Pancreas (tissue), 10 donors: ENCODE data around the gene NRG4. TPM values are rescaled to one million over a fixed set of nuclear protein-coding genes. Genes with fewer than 3 reads are reported as not detected.
A peak's percentile ranks its signal among the peaks of the same experiment; 100 is the strongest.
"Not testable (repeated sequence)": the region's sequence is repeated elsewhere in the genome, so short reads cannot be mapped to it uniquely, and the experiment has no call there.

Experiments
- ATAC-seq, 4 donors: fragments of 200-7000 bp; cut with Tn5 transposase; one replicate each; pipeline versions ENCODE4 v1.8.0 to v1.9.1; 2020; ENCODE audit warnings: mild to moderate bottlenecking in 4 of 4, moderate library complexity in 4 of 4
- DNase-seq, 6 donors: peaks; one replicate each; pipeline ENCODE4 v3.0.0-alpha.2; 2020
- FAIRE-seq: peaks from 2 replicates; lab custom pipeline; 2012; peaks lifted over from hg19 to GRCh38; lab: Jason Lieb, UNC
- H3K27ac ChIP-seq, 4 donors: fragments of 200-600 bp; sonication (generic); 1 replicate in 3 of 4; 2 replicates in 1 of 4; pipeline versions ENCODE4 v1.5.0 to v1.8.0; 2020
- H3K27me3 ChIP-seq, 4 donors: fragments of 200-600 bp; one replicate each; pipeline ENCODE4 v1.8.0; 2021
- H3K36me3 ChIP-seq, 3 donors: fragments of 200-600 bp; sonication (generic) in 1 of 3; one replicate each; pipeline versions ENCODE4 v1.5.0 to v1.8.0; 2020 to 2021
- H3K4me1 ChIP-seq, 3 donors: fragments of 200-600 bp; one replicate each; pipeline ENCODE4 v1.8.0; 2021
- H3K4me3 ChIP-seq, 4 donors: fragments of 200-600 bp; sonication (generic) in 2 of 4; one replicate each; pipeline versions ENCODE4 v1.5.0 to v1.8.0; 2020 to 2021
- H3K9me3 ChIP-seq, 4 donors: fragments of 200-600 bp; one replicate each; pipeline ENCODE4 v1.8.0; 2021
- WGBS, 2 donors: extraction: QIAGEN DNeasy Blood & Tissue Kit; methylation state at CpG; one replicate each; pipeline ENCODE4 v1.1.7; 2013; 5-methylcytosine and 5-hydroxymethylcytosine counted together
- intact Hi-C, 3 donors: fragments of 100-400 bp; cut with DNase I; formaldehyde crosslinking; loops; one replicate each; pipeline versions ENCODE4 v1.11.1 to v1.14.2; 2022
- polyA plus RNA-seq, 2 donors: library from polyadenylated mRNA; stranded (reverse); fragments of 200-250 nt; gene quantifications; one replicate each; pipeline ENCODE4 v1.2.3, GENCODE V29; 2013
- total RNA-seq, 6 donors: library from RNA; stranded (reverse); fragmentation: NEBNext Ultra II Directional in 4 of 6; extraction: Animal tissue kit (Norgen Biotek cat#: 25700) in 4 of 6; gene quantifications; one replicate each; pipeline versions ENCODE4 v1.2.1 to v1.2.4, GENCODE V29; 2021 to 2023
- TF ChIP-seq, protein P1 (sequence below), 4 donors: fragments of 200-600 bp; sonication (generic) in 3 of 4; IDR thresholded peaks; one replicate each; pipeline versions ENCODE4 v1.5.0 to v1.8.0; 2021; ENCODE audit warnings: antibody characterized with exemption in 4 of 4
- donor health status: healthy with polysubstance abuse.
- donor health status: DM: no; HTN: no; CAD: no; lungs with moderate emphysema.
- donor health status: DM: no; HTN: no; CAD: no.
- donor health status: control.
- donor health status: control.
- donor health status: Bipolar disorder and iron deficiency.
- donor health status: DM: yes; HTN: yes; CAD: no.
- donor health status: DM: no; HTN: no; CAD: no.
- donor health status: DM: no; HTN: no; CAD: no.
- donor health status: DM: yes; HTN: yes; CAD: no.

Gene NRG4
- total and polyA plus RNA-seq, 8 donors: 6.0 to 50.1 (median 27.8) TPM

DNA sequence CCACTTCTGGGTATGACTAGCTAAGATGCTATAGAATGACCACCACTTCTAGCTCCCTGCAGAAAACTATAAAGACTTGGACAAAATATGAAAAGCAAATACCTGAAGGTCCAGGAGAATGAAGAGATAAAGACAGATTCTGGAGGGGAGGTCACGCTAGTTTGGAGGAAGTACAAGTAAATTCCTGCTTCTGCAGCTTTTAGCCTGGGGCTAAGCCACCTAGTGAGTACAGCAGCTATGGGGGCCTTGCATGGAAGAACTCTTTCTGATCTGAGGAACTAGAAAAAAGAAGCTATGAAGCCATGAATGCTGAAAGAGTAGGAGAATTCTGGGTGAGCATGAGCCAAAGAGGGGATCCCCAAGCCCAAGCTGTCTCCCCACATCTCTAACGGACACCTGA is 29.8 kb downstream of the NRG4 start:
- no peaks in the 10 kb centered on the region for H3K9me3 ChIP-seq
- intact Hi-C loops: no loop called here
- ATAC-seq (no peak), FAIRE-seq (no peak), DNase-seq (no peak)
- H3K4me1 ChIP-seq: peaks cover 20 to 39% (median 22%) of the 10 kb centered on the region in 3 donors
- peak overlapping the region in 2 of 4 donors; percentile 25 to 57 for H3K27ac ChIP-seq
- H3K27me3 ChIP-seq: no peaks in the 10 kb centered on the region
- WGBS, 2 donors: 61 to 64% methylated on average over 2 of the region's 2 CpGs
- TF ChIP-seq, protein P1, sequence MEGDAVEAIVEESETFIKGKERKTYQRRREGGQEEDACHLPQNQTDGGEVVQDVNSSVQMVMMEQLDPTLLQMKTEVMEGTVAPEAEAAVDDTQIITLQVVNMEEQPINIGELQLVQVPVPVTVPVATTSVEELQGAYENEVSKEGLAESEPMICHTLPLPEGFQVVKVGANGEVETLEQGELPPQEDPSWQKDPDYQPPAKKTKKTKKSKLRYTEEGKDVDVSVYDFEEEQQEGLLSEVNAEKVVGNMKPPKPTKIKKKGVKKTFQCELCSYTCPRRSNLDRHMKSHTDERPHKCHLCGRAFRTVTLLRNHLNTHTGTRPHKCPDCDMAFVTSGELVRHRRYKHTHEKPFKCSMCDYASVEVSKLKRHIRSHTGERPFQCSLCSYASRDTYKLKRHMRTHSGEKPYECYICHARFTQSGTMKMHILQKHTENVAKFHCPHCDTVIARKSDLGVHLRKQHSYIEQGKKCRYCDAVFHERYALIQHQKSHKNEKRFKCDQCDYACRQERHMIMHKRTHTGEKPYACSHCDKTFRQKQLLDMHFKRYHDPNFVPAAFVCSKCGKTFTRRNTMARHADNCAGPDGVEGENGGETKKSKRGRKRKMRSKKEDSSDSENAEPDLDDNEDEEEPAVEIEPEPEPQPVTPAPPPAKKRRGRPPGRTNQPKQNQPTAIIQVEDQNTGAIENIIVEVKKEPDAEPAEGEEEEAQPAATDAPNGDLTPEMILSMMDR (IDR thresholded peaks at IDR 0.05): no peak
- H3K36me3 ChIP-seq: no peaks in the 10 kb centered on the region
- no peak overlapping the region for H3K4me3 ChIP-seq

DNA sequence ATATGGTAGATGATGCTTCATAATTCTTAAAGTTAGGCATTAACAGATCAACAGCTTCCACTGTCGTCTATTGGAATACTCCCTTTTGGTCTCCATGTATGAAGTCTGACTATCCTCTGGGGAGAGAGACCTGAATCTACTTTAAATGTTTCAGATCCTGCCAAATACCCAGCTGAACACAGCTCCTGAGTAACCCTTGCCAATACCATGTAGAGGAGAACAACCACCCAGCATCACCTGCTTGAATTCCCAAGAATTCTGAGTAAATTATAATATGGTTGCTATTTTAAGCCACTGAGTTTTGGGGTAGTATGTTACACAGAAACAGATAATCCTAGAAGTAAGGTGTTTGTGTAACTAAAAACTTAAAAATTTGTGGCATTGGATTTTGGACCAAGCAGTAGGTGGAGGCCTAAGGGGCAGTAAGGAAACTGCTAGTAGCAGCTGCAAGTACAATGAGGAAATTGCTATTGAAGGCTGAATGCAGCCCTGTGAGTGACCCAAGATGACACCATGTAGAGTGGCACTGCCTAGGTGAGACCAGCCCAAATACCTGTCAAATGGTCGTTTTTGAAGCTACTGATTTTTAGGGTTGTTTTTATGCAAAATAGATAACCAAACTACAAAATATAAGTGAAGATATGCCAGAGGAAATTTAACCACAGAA is 30.9 kb downstream of the NRG4 start:
- Histone ChIP-seq H3K27me3 (no peaks in the 10 kb centered on the region), H3K36me3 (no peaks in the 10 kb centered on the region), H3K27ac (peak overlapping the region in 3 of 4 donors; percentile 25 to 57 (median 36)), H3K4me3 (no peak overlapping the region), H3K9me3 (no peaks in the 10 kb centered on the region), H3K4me1 (peaks cover 20 to 39% (median 22%) of the 10 kb centered on the region in 3 donors)
- TF ChIP-seq, protein P1 (IDR thresholded peaks at IDR 0.05): no peak
- intact Hi-C loops: no loop called here
- peak in 2 of 6 donors; percentile 45 to 52 for DNase-seq
- 29 to 33% methylated on average over 2 of the region's 2 CpGs for WGBS, 2 donors
- no peak for FAIRE-seq
- peak; percentile 86 to 94 (median 87) for ATAC-seq

DNA sequence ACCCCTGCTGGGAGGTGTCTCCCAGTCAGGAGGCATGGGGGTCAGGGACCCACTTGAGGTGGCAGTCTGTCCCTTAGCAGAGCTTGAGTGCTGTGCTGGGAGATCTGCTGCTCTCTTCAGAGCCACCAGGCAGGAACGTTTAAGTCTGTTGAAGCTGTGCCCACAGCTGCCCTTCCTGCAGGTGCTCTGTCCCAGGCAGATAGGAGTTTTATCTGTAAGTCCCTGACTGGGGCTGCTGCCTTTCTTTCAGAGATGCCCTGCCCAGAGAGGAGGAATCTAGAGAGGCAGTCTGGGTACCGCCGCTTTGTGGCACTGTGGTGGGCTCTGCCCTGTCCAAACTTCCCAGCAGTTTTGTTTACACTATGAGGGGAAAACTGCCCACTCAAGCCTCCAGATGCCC is 35.5 kb downstream of the NRG4 start:
- H3K36me3 ChIP-seq, DNase-seq, H3K4me3 ChIP-seq, intact Hi-C loops, H3K27me3 ChIP-seq, FAIRE-seq, H3K9me3 ChIP-seq, H3K27ac ChIP-seq, ATAC-seq: not testable (repeated sequence)
- H3K4me1 ChIP-seq: peaks cover 20 to 25% (median 22%) of the 10 kb centered on the region in 3 donors
- WGBS, 2 donors: 79 to 92% methylated on average over 3 of the region's 3 CpGs

DNA sequence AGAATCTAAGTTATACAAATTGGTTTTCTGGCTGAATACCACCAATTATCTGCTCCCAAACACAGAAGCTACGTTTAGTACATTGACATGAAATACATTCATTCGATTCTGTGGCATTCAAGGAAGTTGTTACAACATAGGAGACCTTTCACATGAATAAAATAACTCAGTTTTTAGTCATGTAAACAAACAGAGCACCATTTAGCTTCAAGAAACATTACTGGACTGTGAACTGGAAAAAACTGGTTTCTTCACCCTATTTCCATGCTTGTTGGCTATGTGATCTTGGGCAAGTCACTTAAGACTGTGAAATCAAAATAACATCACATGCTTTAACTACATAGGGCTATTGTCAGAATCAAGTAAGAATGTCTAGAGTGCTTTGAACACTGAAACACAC is 46.2 kb downstream of the NRG4 start:
- H3K27me3 ChIP-seq: peaks cover 0 to 5% (median 0%) of the 10 kb centered on the region in 4 donors
- H3K4me3 ChIP-seq: no peak overlapping the region
- H3K27ac ChIP-seq: peak overlapping the region; percentile 51 to 83 (median 72)
- DNase-seq: no peak
- TF ChIP-seq, protein P1 (IDR thresholded peaks at IDR 0.05): no peak
- 20 to 25% methylated on average over 2 of the region's 2 CpGs for WGBS, 2 donors
- intact Hi-C loops: no loop called here
- peaks cover 11 to 27% (median 20%) of the 10 kb centered on the region in 3 donors for H3K4me1 ChIP-seq
- FAIRE-seq: no peak
- peak in 3 of 4 donors; percentile 9 to 31 (median 14) for ATAC-seq
- H3K9me3 ChIP-seq: no peaks in the 10 kb centered on the region
- no peaks in the 10 kb centered on the region for H3K36me3 ChIP-seq

DNA sequence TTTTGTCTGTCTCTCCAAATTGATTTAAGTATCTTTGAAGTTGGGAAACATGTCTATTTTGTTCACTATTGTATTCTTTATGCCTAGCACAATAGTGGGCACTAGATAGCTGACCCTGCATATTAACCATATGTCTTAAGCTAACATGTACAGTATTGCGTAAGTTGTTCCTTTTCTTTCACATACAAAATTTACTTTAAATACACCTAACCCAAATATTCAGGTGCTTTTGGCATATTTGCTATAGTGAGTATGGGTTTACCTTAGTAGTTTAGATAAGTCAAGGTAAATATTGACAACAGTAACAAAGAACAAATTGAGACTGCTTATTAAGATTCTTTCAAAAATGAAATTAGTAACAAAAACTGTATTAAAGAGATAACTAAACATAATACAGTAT is 50.9 kb downstream of the NRG4 start:
- DNase-seq (no peak), FAIRE-seq (no peak), ATAC-seq (peak in 3 of 4 donors; percentile 32 to 39 (median 38))
- Histone ChIP-seq H3K27ac (peak overlapping the region in 2 of 4 donors; percentile 43 to 44), H3K9me3 (no peaks in the 10 kb centered on the region), H3K4me3 (no peak overlapping the region), H3K36me3 (no peaks in the 10 kb centered on the region), H3K4me1 (peaks cover 7 to 21% (median 18%) of the 10 kb centered on the region in 3 donors), H3K27me3 (peaks cover 0 to 5% (median 0%) of the 10 kb centered on the region in 4 donors)
- intact Hi-C loops: no loop called here
- TF ChIP-seq, protein P1 (IDR thresholded peaks at IDR 0.05): no peak
- WGBS, 2 donors: 36 to 37% methylated on average over 1 of the region's 1 CpG
